Keratinocyte (primary cell): ENCODE data around the gene SIK3. TPM values are rescaled to one million over a fixed set of nuclear protein-coding genes. Genes with fewer than 3 reads are reported as not detected.

Source experiments
- DNase-seq: peaks from one replicate; pipeline ENCODE4 v3.0.0-alpha.2; 2011; ENCODE audit warnings: low read depth, missing footprints, low spot score
- FAIRE-seq: peaks from 2 replicates; lab custom pipeline; 2011; peaks lifted over from hg19 to GRCh38; lab: Jason Lieb, UNC
- H2AFZ ChIP-seq: 2 replicates; pipeline ENCODE4 v1.6.0; 2012; ENCODE audit warnings: low read length, control low read depth, inconsistent platforms; ENCODE audit not compliant: control insufficient read depth
- H3K27ac ChIP-seq: 2 replicates; pipeline ENCODE4 v1.5.1; 2011; ENCODE audit warnings: low read length; ENCODE audit not compliant: control insufficient read depth, insufficient read depth
- H3K27me3 ChIP-seq: 3 replicates; pipeline ENCODE4 v1.6.0; 2011; ENCODE audit warnings: low read length; ENCODE audit not compliant: control insufficient read depth, insufficient read depth; ENCODE audit errors: extremely low read depth
- H3K36me3 ChIP-seq, 2 experiments: 2 replicates in 1 of 2; 3 replicates in 1 of 2; pipeline ENCODE4 v1.5.1; 2011; ENCODE audit warnings: low read length in 2 of 2, mild to moderate bottlenecking in 1 of 2; ENCODE audit not compliant: control insufficient read depth in 2 of 2, insufficient read depth in 2 of 2; ENCODE audit errors: extremely low read depth in 1 of 2
- H3K4me1 ChIP-seq: 3 replicates; pipeline ENCODE4 v1.5.1; 2011; ENCODE audit warnings: low read length; ENCODE audit not compliant: control insufficient read depth, insufficient read depth; ENCODE audit errors: extremely low read depth
- H3K4me2 ChIP-seq: 3 replicates; pipeline ENCODE4 v1.6.0; 2011; ENCODE audit warnings: low read depth, low read length; ENCODE audit not compliant: control insufficient read depth, insufficient read depth; ENCODE audit errors: extremely low read depth
- H3K4me3 ChIP-seq, 3 experiments: fragments of 200-600 bp in 1 of 3; sonication (generic) in 1 of 3; 2 replicates in 2 of 3; 3 replicates in 1 of 3; pipeline ENCODE4 v1.5.1; 2011 to 2016; ENCODE audit warnings: low read length in 3 of 3, mild to moderate bottlenecking in 3 of 3, control low read depth in 2 of 3, inconsistent platforms in 1 of 3, low read depth in 1 of 3, mixed read lengths in 1 of 3, mixed run types in 1 of 3, moderate library complexity in 1 of 3; ENCODE audit not compliant: control insufficient read depth in 2 of 3, insufficient read depth in 2 of 3; ENCODE audit errors: extremely low read depth in 1 of 3
- H3K79me2 ChIP-seq: 2 replicates; pipeline ENCODE4 v1.6.0; 2012; ENCODE audit warnings: low read length; ENCODE audit not compliant: control insufficient read depth, insufficient read depth
- H3K9ac ChIP-seq: 3 replicates; pipeline ENCODE4 v1.6.0; 2011; ENCODE audit warnings: low read length; ENCODE audit not compliant: control insufficient read depth, insufficient read depth; ENCODE audit errors: extremely low read depth
- H3K9me1 ChIP-seq: 3 replicates; pipeline ENCODE4 v1.6.0; 2011; ENCODE audit warnings: low read length; ENCODE audit not compliant: control insufficient read depth, insufficient read depth; ENCODE audit errors: extremely low read depth
- H3K9me3 ChIP-seq: 2 replicates; pipeline ENCODE4 v1.5.1; 2012; ENCODE audit warnings: low read depth, low read length; ENCODE audit not compliant: control insufficient read depth
- H4K20me1 ChIP-seq: 3 replicates; pipeline ENCODE4 v1.6.0; 2011; ENCODE audit warnings: low read length; ENCODE audit not compliant: control insufficient read depth, insufficient read depth; ENCODE audit errors: extremely low read depth
- EZH2 ChIP-seq: IDR thresholded peaks from one replicate; pipeline ENCODE4 v1.6.1; 2012; ENCODE audit warnings: inconsistent platforms, mild to moderate bottlenecking, low read length, moderate library complexity
- dilution Hi-C: fragments of 300-500 bp; cut with MboI; formaldehyde crosslinking; loops from one replicate; pipeline ENCODE4 v1.7.0; 2020; ENCODE audit warnings: low sequenced_read_pairs; ENCODE audit not compliant: extremely low pct_ligation_motif_present
- polyA plus RNA-seq, 5 experiments: library from polyadenylated mRNA; depleted of rRNA in 3 of 5; stranded (reverse) in 3 of 5; stranded (forward) in 1 of 5; unstranded in 1 of 5; fragments of >200 nt; gene quantifications; 1 replicate in 1 of 5; 2 replicates in 3 of 5; 3 replicates in 1 of 5; pipeline versions ENCODE4 v1.2.1 to v1.2.3, GENCODE V29; 2011 to 2012; ENCODE audit warnings: missing spikeins in 2 of 5, low read depth in 1 of 5, low replicate concordance in 1 of 5
- TF ChIP-seq, protein P1 (sequence below), 3 experiments: IDR thresholded peaks in 1 of 3; conservative IDR thresholded peaks in 1 of 3; optimal IDR thresholded peaks in 1 of 3; 2 replicates in 2 of 3; 3 replicates in 1 of 3; pipeline versions ENCODE3 to v1.5.1; 2011; ENCODE audit warnings: low read length in 3 of 3, mild to moderate bottlenecking in 3 of 3, moderate library complexity in 2 of 3, control low read depth in 1 of 3, inconsistent platforms in 1 of 3; ENCODE audit not compliant: insufficient read depth in 2 of 3; ENCODE audit errors: extremely low read depth in 1 of 3

The SIK3 gene
- polyA plus RNA-seq, 1 donor (not counting 4 experiments of a cell fraction or from before 2014, with no cell fraction given), result 8.2 TPM

DNA sequence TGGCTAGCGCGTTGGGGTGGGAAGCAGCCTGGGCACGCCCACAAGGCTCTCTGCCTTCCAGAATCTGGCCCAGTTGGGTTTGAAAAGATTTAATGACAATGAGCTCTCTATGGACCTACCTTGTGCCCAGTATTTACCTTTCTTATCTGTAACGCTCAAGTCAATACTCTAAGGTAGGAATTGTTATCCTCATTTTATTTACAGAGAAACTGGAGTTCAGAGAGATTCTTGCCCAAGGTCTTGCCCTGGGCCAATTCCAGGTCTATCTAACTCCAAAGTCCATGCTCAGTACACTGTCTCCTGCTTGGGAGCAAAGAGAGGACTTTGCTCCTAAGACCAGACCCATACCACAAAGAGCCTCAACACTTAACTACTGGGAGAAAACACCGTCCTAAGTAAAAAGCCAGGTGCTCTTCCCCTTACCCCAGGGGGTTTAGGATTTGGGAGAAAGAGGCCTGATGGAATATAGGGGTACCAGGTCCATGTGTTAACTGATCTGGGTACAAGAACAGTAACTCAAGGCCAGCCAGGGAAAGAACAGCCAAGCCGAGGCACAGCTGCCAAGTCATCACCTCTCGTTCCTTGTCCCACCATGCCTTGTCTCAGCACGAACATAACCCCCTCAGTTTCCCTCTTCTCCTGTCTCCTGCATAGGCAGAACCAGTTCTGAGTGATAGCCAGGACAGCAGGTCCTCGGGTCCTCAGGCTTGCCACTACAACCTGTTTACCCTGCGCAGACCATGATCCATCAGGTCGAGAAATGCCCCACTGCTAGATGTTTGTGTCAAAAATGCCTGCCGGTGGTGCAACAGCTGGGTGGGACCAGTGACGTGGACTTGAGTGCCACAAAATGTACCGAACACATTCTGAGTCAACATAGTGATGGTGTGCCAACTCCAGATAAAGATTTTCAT, 289.7 kb downstream of the SIK3 start:
- Histone ChIP-seq H3K9me3 (no peaks in the 10 kb centered on the region), H3K4me3 (no peak overlapping the region), H3K27me3 (no peaks in the 10 kb centered on the region), H3K36me3 (no peaks in the 10 kb centered on the region), H3K27ac (no peak overlapping the region), H3K9me1 (no peaks in the 10 kb centered on the region), H3K4me1 (no peaks in the 10 kb centered on the region), H2AFZ (no peak overlapping the region), H3K79me2 (no peaks in the 10 kb centered on the region), H4K20me1 (no peaks in the 10 kb centered on the region), H3K4me2 (no peak overlapping the region), H3K9ac (no peak overlapping the region)
- DNase-seq (no peak), FAIRE-seq (no peak)
- TF ChIP-seq EZH2, result no peak
- TF ChIP-seq, protein P1, sequence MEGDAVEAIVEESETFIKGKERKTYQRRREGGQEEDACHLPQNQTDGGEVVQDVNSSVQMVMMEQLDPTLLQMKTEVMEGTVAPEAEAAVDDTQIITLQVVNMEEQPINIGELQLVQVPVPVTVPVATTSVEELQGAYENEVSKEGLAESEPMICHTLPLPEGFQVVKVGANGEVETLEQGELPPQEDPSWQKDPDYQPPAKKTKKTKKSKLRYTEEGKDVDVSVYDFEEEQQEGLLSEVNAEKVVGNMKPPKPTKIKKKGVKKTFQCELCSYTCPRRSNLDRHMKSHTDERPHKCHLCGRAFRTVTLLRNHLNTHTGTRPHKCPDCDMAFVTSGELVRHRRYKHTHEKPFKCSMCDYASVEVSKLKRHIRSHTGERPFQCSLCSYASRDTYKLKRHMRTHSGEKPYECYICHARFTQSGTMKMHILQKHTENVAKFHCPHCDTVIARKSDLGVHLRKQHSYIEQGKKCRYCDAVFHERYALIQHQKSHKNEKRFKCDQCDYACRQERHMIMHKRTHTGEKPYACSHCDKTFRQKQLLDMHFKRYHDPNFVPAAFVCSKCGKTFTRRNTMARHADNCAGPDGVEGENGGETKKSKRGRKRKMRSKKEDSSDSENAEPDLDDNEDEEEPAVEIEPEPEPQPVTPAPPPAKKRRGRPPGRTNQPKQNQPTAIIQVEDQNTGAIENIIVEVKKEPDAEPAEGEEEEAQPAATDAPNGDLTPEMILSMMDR (optimal IDR thresholded peaks at IDR 0.05 in 1 of 3, IDR thresholded peaks at IDR 0.05 in 1 of 3, conservative IDR thresholded peaks at IDR 0.05 in 1 of 3; ENCODE audit: extremely low read depth in 1 of 3, insufficient read depth in 2 of 3, low read length in 3 of 3), result no peak
- dilution Hi-C loops, result no loop called here

DNA sequence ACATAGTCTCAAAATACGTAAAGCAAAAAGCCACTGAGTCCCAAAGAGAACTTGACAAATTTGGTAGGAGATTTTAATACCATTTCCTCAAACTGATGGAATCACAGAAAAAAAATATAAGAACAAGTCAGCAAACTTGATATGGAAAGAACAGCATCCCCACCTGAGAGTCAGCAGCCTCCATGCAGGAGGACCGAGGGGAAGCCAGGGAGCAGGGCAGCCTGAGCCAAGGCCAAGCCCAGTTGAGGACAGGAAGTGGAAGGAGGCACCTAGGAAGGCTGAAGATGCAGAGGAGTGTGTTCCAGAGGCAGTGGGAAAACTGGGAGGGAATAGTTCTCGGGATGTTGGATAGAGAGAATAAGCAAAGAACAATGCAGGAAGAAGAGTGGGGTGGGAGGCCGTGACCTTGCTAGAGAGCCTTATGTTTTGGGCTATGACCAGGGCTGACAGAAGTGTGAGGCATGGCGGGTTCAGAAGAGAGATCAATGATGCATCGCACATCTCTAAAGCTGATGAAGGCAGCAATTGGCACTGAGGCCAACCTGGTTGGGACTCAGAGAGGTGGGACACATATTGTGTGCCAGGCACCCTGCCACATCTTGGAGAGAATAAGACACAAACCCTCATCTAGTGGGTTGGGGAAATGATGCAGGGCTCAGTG, 290.5 kb downstream of the SIK3 start:
- TF ChIP-seq, protein P1 (optimal IDR thresholded peaks at IDR 0.05 in 1 of 3, IDR thresholded peaks at IDR 0.05 in 1 of 3, conservative IDR thresholded peaks at IDR 0.05 in 1 of 3; ENCODE audit: extremely low read depth in 1 of 3, insufficient read depth in 2 of 3, low read length in 3 of 3), result no peak
- TF ChIP-seq EZH2, result no peak
- dilution Hi-C loops, result no loop called here
- DNase-seq, result no peak
- Histone ChIP-seq H3K4me1 (no peaks in the 10 kb centered on the region), H3K9ac (no peak overlapping the region), H3K4me3 (no peak overlapping the region), H3K9me1 (no peaks in the 10 kb centered on the region), H3K36me3 (no peaks in the 10 kb centered on the region), H3K27ac (no peak overlapping the region), H3K27me3 (no peaks in the 10 kb centered on the region), H3K79me2 (no peaks in the 10 kb centered on the region), H3K9me3 (no peaks in the 10 kb centered on the region), H3K4me2 (no peak overlapping the region), H4K20me1 (no peaks in the 10 kb centered on the region), H2AFZ (no peak overlapping the region)
- no peak for FAIRE-seq
